GM12878 (cell line): ENCODE measurements around the gene HPSE2. TPM values are rescaled to one million over a fixed set of nuclear protein-coding genes. Genes with fewer than 3 reads are reported as not detected.

Source experiments
- ATAC-seq: fragments of 200-7000 bp; cut with Tn5 transposase; 3 replicates; pipeline ENCODE4 v1.9.1; 2020; ENCODE audit warnings: mild to moderate bottlenecking, moderate library complexity
- BruUV-seq: library from RNA; stranded (reverse); fragments of 400-500 nt; replicated peaks from 2 replicates; lab custom pipeline; 2021; lab: Mats Ljungman, UMichigan
- CTCF ChIA-PET: fragments of 300-600 bp; sonication (Branson Sonifier 250); formaldehyde crosslinking; extraction: SDS; loops from one replicate; lab custom pipeline; 2021; ENCODE audit warnings: inconsistent platforms; lab: Yijun Ruan, JAX
- POLR2A ChIA-PET: fragments of 350-600 bp; formaldehyde crosslinking; extraction: SDS; loops from one replicate; lab custom pipeline; 2021; ENCODE audit warnings: inconsistent platforms; lab: Charles Lee
- RAD21 ChIA-PET: fragments of 300-600 bp; sonication (Branson Sonifier 250); formaldehyde crosslinking; loops from one replicate; lab custom pipeline; 2023; ENCODE audit warnings: antibody characterized with exemption; ENCODE audit not compliant: unreplicated experiment; lab: Charles Lee
- SMC1A ChIA-PET: fragments of 300-600 bp; sonication (Branson Sonifier 250); formaldehyde crosslinking; loops from one replicate; lab custom pipeline; 2023; ENCODE audit not compliant: unreplicated experiment, uncharacterized antibody; lab: Charles Lee
- DNase-seq: peaks from one replicate; pipeline ENCODE4 v3.0.0-alpha.2; 2011; ENCODE audit warnings: low read depth, low spot score
- FAIRE-seq: peaks from 3 replicates; lab custom pipeline; 2011; peaks lifted over from hg19 to GRCh38; lab: Jason Lieb, UNC
- H2AFZ ChIP-seq: 2 replicates; pipeline ENCODE4 v1.6.0; 2011; ENCODE audit warnings: low read depth, low read length, control low read depth; ENCODE audit not compliant: control insufficient read depth
- H3K27ac ChIP-seq: 2 replicates; pipeline ENCODE4 v1.5.1; 2011; ENCODE audit warnings: control low read depth; ENCODE audit not compliant: control insufficient read depth, insufficient read depth
- H3K27me3 ChIP-seq, 2 experiments: replicated peaks in 1 of 2; 2 replicates each; pipeline versions ENCODE4 v1.6.0 to v1.6.1; 2011; ENCODE audit warnings: low read length in 1 of 2; ENCODE audit not compliant: control insufficient read depth in 2 of 2, insufficient read depth in 2 of 2
- H3K36me3 ChIP-seq, 2 experiments: 2 replicates each; pipeline ENCODE4 v1.5.1; 2011; ENCODE audit warnings: low read length in 1 of 2; ENCODE audit not compliant: control insufficient read depth in 2 of 2, insufficient read depth in 2 of 2
- H3K4me1 ChIP-seq: 2 replicates; pipeline ENCODE4 v1.6.1; 2011; ENCODE audit warnings: mild to moderate bottlenecking, low read length, moderate library complexity, mixed read lengths; ENCODE audit not compliant: control insufficient read depth, insufficient read depth
- H3K4me2 ChIP-seq: 2 replicates; pipeline ENCODE4 v1.6.0; 2011; ENCODE audit warnings: control low read depth; ENCODE audit not compliant: control insufficient read depth, insufficient read depth
- H3K4me3 ChIP-seq: fragments of 200-600 bp; sonication (generic); 2 replicates; pipeline ENCODE4 v1.5.1; 2016
- H3K79me2 ChIP-seq: 2 replicates; pipeline ENCODE4 v1.6.0; 2011; ENCODE audit warnings: low read length; ENCODE audit not compliant: control insufficient read depth, insufficient read depth
- H3K9ac ChIP-seq: 2 replicates; pipeline ENCODE4 v1.8.0; 2011; ENCODE audit warnings: low read length, control low read depth, mixed read lengths; ENCODE audit not compliant: control insufficient read depth, insufficient read depth
- H3K9me3 ChIP-seq: replicated peaks from 3 replicates; pipeline ENCODE4 v1.5.1; 2011; ENCODE audit warnings: mild to moderate bottlenecking, low read length; ENCODE audit not compliant: control insufficient read depth, insufficient read depth
- H4K20me1 ChIP-seq: 2 replicates; pipeline ENCODE4 v1.6.0; 2011; ENCODE audit not compliant: control insufficient read depth, insufficient read depth
- BMI1 ChIP-seq: fragments of 450-650 bp; IDR thresholded peaks from 2 replicates; pipeline ENCODE4 v1.6.1; 2016; ENCODE audit warnings: mild to moderate bottlenecking, moderate library complexity, borderline replicate concordance
- CHD4 ChIP-seq: fragments of 200-600 bp; sonication (generic); IDR thresholded peaks from 2 replicates; pipeline ENCODE4 v1.6.1; 2016; ENCODE audit warnings: mild to moderate bottlenecking
- DPF2 ChIP-seq: fragments of 450-650 bp; IDR thresholded peaks from 2 replicates; pipeline ENCODE4 v1.6.1; 2017; ENCODE audit warnings: mild to moderate bottlenecking
- FOS ChIP-seq: IDR thresholded peaks from 3 replicates; pipeline ENCODE4 v1.6.1; 2011; ENCODE audit warnings: borderline replicate concordance; ENCODE audit not compliant: insufficient read length; ENCODE audit errors: extremely low read depth
- IKZF2 ChIP-seq, 2 experiments: fragments of 450-650 bp; IDR thresholded peaks; 2 replicates each; pipeline ENCODE4 v1.6.1; 2017; ENCODE audit warnings: mild to moderate bottlenecking in 2 of 2, moderate library complexity in 2 of 2
- JUNB ChIP-seq: IDR thresholded peaks from 2 replicates; pipeline ENCODE4 v1.6.1; 2016; ENCODE audit warnings: antibody characterized with exemption, mild to moderate bottlenecking
- MYB ChIP-seq: fragments of 150-350 bp; IDR thresholded peaks from 2 replicates; pipeline ENCODE4 v1.6.1; 2014; ENCODE audit warnings: mild to moderate bottlenecking, low read depth, low read length, borderline replicate concordance
- NR2C1 ChIP-seq: fragments of 450-650 bp; IDR thresholded peaks from 2 replicates; pipeline ENCODE4 v1.6.1; 2017; ENCODE audit warnings: antibody characterized with exemption, mild to moderate bottlenecking, moderate library complexity
- PAX8 ChIP-seq: fragments of 450-650 bp; IDR thresholded peaks from 2 replicates; pipeline ENCODE4 v1.6.1; 2017; ENCODE audit warnings: mild to moderate bottlenecking, moderate library complexity
- POLR2A ChIP-seq: IDR thresholded peaks from 2 replicates; pipeline ENCODE4 v1.6.1; 2011; ENCODE audit warnings: low read depth, mild to moderate bottlenecking, low read length
- POU2F2 ChIP-seq: IDR thresholded peaks from 3 replicates; pipeline ENCODE4 v1.6.1; 2011; ENCODE audit warnings: low read depth, mild to moderate bottlenecking, low read length, borderline replicate concordance
- RUNX3 ChIP-seq: IDR thresholded peaks from 2 replicates; pipeline ENCODE4 v1.6.1; 2012; ENCODE audit warnings: low read length, inconsistent platforms
- SMAD5 ChIP-seq: IDR thresholded peaks from 2 replicates; pipeline ENCODE4 v1.6.1; 2016; ENCODE audit warnings: antibody characterized with exemption, low read depth
- SREBF2 ChIP-seq: IDR thresholded peaks from 2 replicates; pipeline ENCODE4 v1.6.1; 2012; ENCODE audit warnings: mild to moderate bottlenecking, low read length
- SUZ12 ChIP-seq: fragments of 200-600 bp; sonication (generic); IDR thresholded peaks from one replicate; pipeline ENCODE4 v1.6.1; 2018; ENCODE audit warnings: antibody characterized with exemption, mild to moderate bottlenecking; ENCODE audit not compliant: unreplicated experiment
- WRNIP1 ChIP-seq: IDR thresholded peaks from 2 replicates; pipeline ENCODE4 v1.6.1; 2011; ENCODE audit warnings: low read depth, low read length, improper control_type of control experiment, borderline replicate concordance
- ZNF24 ChIP-seq: fragments of 450-650 bp; IDR thresholded peaks from 2 replicates; pipeline ENCODE4 v1.6.1; 2017; ENCODE audit warnings: antibody characterized with exemption, mild to moderate bottlenecking
- WGBS: methylation state at CpG from one replicate; pipeline ENCODE4 v1.1.6; 2016; ENCODE audit warnings: low lambda C conversion rate; ENCODE audit not compliant: insufficient replicate concordance, insufficient coverage; ENCODE audit errors: missing lambda C conversion rate; 5-methylcytosine and 5-hydroxymethylcytosine counted together
- in situ Hi-C: fragments of 300-500 bp; cut with MboI; formaldehyde crosslinking; loops from 9 replicates; pipeline ENCODE4 v1.14.3; 2018; ENCODE audit warnings: mixed read lengths
- intact Hi-C: fragments of 100-400 bp; cut with micrococcal nuclease; formaldehyde crosslinking; loops from one replicate; pipeline ENCODE4 v1.14.2; 2022; ENCODE audit not compliant: unreplicated experiment
- polyA plus RNA-seq, 11 experiments: library from polyadenylated mRNA; depleted of rRNA in 4 of 11; unstranded in 6 of 11; stranded (reverse) in 5 of 11; fragments of >200 nt; fragmentation: Nextera tagmentation in 4 of 11; fragmentation: Illumina TruSeq in 1 of 11; extraction: Ambion mirVana in 4 of 11; extraction: Trizol in 1 of 11; gene quantifications; 1 replicate in 1 of 11; 2 replicates in 10 of 11; pipeline versions ENCODE4 v1.2.1 to v1.2.3, GENCODE V29; 2011 to 2016; ENCODE audit warnings: inconsistent platforms in 2 of 11, missing spikeins in 2 of 11, low read depth in 1 of 11
- total RNA-seq, 4 experiments: library from RNA; depleted of rRNA in 3 of 4; stranded (reverse); fragments of >200 nt in 3 of 4; fragmentation: Illumina TruSeq in 1 of 4; extraction: Trizol in 1 of 4; gene quantifications; 2 replicates each; pipeline versions ENCODE4 v1.2.1 to v1.2.3, GENCODE V29; 2013 to 2021
- TF ChIP-seq, protein P1 (sequence below): IDR thresholded peaks from 2 replicates; pipeline ENCODE4 v1.6.1; 2012; ENCODE audit warnings: low read depth, low read length, improper control_type of control experiment
- TF ChIP-seq, protein P2 (sequence below): IDR thresholded peaks from 2 replicates; pipeline ENCODE4 v1.6.1; 2011; ENCODE audit warnings: borderline replicate concordance, low read depth, mild to moderate bottlenecking, moderate library complexity, mixed read lengths, low read length; ENCODE audit not compliant: insufficient read depth; ENCODE audit errors: extremely low read length
- TF ChIP-seq, protein P3 (sequence below): IDR thresholded peaks from 2 replicates; pipeline ENCODE4 v1.6.1; 2011; ENCODE audit warnings: low read depth, mild to moderate bottlenecking, low read length, moderate library complexity, borderline replicate concordance; ENCODE audit errors: extremely low read depth

HPSE2 gene
- total and polyA plus RNA-seq, 10 of the 15 experiments (the other 5 are each of a cell fraction or from before 2014, with no cell fraction given), result 0.06 TPM; not detected in 9

DNA sequence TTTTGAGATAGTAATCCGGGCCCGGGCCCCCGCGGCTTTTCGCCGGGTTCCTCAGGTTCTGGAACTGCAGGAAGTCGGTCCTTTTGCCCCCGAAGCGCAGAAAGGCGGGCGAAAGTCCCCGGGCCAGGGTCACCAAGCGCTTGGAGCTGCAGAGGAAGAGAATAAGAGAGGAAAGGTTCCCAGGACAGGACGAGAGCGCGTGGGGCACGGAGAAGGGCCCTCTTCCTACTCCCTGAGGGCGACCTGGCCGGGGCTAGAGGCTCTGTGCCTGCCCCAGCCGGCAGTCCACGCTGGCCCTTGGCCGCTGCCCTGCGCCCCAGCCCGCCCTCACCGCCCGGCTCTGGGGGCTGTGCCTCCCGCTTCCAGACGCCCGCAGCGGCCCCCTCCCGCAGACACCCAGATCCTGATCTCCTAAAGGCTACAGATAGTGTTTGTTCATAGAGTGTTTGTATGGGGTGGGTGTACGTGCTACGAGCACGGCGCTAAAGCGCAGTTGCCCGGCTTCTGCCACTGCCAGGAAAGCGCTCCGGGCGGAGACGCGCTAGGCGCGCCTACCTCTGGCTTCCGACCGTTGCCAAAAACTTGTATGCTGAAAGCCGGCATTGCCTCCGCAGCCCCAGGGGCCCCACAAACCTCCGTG lies 3.2 kb downstream of the HPSE2 start:
- Histone ChIP-seq H3K4me3 (no peak overlapping the region), H3K36me3 (no peaks in the 10 kb centered on the region), H3K4me2 (no peak overlapping the region), H4K20me1 (no peaks in the 10 kb centered on the region), H3K79me2 (no peaks in the 10 kb centered on the region), H2AFZ (no peak overlapping the region), H3K27me3 (peaks cover 11 to 19% of the 10 kb centered on the region in 2 experiments), H3K27ac (no peak overlapping the region), H3K9me3 (peaks cover 11% of the 10 kb centered on the region; the same call in 2 of the 3 replicates), H3K4me1 (peaks cover 13% of the 10 kb centered on the region), H3K9ac (no peak overlapping the region)
- intact Hi-C loops, result no loop called here
- DNase-seq (no peak), FAIRE-seq (no peak), ATAC-seq (no peak)
- no TSS peak for BruUV-seq
- SMC1A ChIA-PET, result no interaction called here
- in situ Hi-C loops, result no loop called here
- WGBS, result 37% methylated on average over 43 of the region's 49 CpGs
- POLR2A ChIA-PET, result no interaction called here
- CTCF ChIA-PET, result no interaction called here
- RAD21 ChIA-PET, result no interaction called here
- TF ChIP-seq MYB (no peak), WRNIP1 (no peak), ZNF24 (no peak), CHD4 (no peak), SREBF2 (no peak), SUZ12 (peak; percentile 39), DPF2 (no peak), SMAD5 (no peak)
- TF ChIP-seq, protein P1, sequence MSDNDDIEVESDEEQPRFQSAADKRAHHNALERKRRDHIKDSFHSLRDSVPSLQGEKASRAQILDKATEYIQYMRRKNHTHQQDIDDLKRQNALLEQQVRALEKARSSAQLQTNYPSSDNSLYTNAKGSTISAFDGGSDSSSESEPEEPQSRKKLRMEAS, result no peak

DNA sequence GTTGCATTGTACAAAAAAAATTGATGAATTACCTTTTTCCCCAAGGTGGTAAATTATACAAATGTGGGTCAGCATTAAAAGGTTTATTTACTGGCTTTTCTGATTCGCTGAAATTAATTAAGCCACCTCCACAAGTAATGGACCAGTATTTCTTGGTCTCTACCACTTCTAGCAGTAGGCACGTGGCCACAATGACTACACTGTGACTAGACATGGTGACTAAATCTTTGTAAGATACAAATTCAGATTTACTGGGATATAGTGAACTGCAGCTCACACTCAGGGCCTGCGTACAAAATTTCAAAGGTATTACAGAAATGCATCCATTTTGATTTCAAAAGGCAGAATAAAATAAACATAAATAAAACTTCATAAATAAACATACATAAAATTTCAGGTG lies 10.9 kb downstream of the HPSE2 start:
- Histone ChIP-seq H3K79me2 (no peaks in the 10 kb centered on the region), H3K4me1 (no peaks in the 10 kb centered on the region), H2AFZ (no peak overlapping the region), H3K27ac (no peak overlapping the region), H3K36me3 (no peaks in the 10 kb centered on the region), H4K20me1 (no peaks in the 10 kb centered on the region), H3K9ac (no peak overlapping the region), H3K9me3 (no peaks in the 10 kb centered on the region), H3K27me3 (no peaks in the 10 kb centered on the region), H3K4me2 (no peak overlapping the region), H3K4me3 (no peak overlapping the region)
- ChIA-PET CTCF (no interaction called here), SMC1A (no interaction called here), POLR2A (no interaction called here), RAD21 (no interaction called here)
- DNase-seq, result no peak
- in situ Hi-C loops (no loop called here), intact Hi-C loops (no loop called here)
- BruUV-seq, result no TSS peak
- ATAC-seq, result no peak
- 10% methylated on average over 3 of the region's 3 CpGs for WGBS
- FAIRE-seq, result no peak
- TF ChIP-seq IKZF2 (IDR thresholded peaks at IDR 0.05) (no peak), JUNB (no peak), RUNX3 (no peak), FOS (no peak), POLR2A (no peak), PAX8 (no peak), BMI1 (no peak), POU2F2 (no peak), NR2C1 (no peak), WRNIP1 (no peak)
- TF ChIP-seq, protein P2, sequence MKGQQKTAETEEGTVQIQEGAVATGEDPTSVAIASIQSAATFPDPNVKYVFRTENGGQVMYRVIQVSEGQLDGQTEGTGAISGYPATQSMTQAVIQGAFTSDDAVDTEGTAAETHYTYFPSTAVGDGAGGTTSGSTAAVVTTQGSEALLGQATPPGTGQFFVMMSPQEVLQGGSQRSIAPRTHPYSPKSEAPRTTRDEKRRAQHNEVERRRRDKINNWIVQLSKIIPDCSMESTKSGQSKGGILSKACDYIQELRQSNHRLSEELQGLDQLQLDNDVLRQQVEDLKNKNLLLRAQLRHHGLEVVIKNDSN, result no peak
- TF ChIP-seq, protein P3, sequence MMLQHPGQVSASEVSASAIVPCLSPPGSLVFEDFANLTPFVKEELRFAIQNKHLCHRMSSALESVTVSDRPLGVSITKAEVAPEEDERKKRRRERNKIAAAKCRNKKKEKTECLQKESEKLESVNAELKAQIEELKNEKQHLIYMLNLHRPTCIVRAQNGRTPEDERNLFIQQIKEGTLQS, result no peak
